Hair follicle dermal papilla cell (primary cell): ENCODE measurements around the gene ITGA5. TPM values are rescaled to one million over a fixed set of nuclear protein-coding genes. Genes with fewer than 3 reads are reported as not detected.

Experiments
- total RNA-seq: library from RNA; depleted of rRNA; stranded (reverse); fragments of >200 nt; gene quantifications from 2 replicates; pipeline ENCODE4 v1.2.3, GENCODE V29; 2012

The ITGA5 gene
- 326 and 330 TPM in 2 replicates for total RNA-seq

GRCh38 chr12:54419088-54419887, at the start of gene ITGA5:
Gene ITGA5 (minus strand): TSS chr12:54419266. CDS start chr12:54419198, 68 bp downstream.

GRCh38 chr12:54384591-54385041, 34.5 kb downstream of the ITGA5 start, which contains the start of gene ZNF385A:
Gene ZNF385A (minus strand): TSS chr12:54384733. CDS start chr12:54384514, 219 bp downstream.

GRCh38 chr12:54364413-54364812, 54.7 kb downstream of the ITGA5 start, which contains the start of gene GPR84:
Gene GPR84 (minus strand): TSS chr12:54364486. CDS start chr12:54363851, 635 bp downstream.

Other genes with a start within 250 kb of the ITGA5 start
- 19.6 and 25.0 TPM in 2 replicates for gene SMUG1, start 230.3 kb downstream of the ITGA5 start, total RNA-seq
- 45.5 and 57.4 TPM in 2 replicates for gene CBX5, start 139.1 kb downstream of the ITGA5 start, total RNA-seq
- 264 and 434 TPM in 2 replicates for gene HNRNPA1, start 138.5 kb downstream of the ITGA5 start, total RNA-seq
- gene NFE2, start 118.3 kb downstream of the ITGA5 start, total RNA-seq = 0.61 and 0.65 TPM in 2 replicates
- gene COPZ1, start 94.1 kb downstream of the ITGA5 start, total RNA-seq = 111 and 119 TPM in 2 replicates
- 0.12 and 0.16 TPM in 2 replicates for gene GPR84, start 54.8 kb downstream of the ITGA5 start, total RNA-seq
- gene ZNF385A, start 34.5 kb downstream of the ITGA5 start, total RNA-seq = 1.3 and 3.4 TPM in 2 replicates
- not detected in 2 replicates for gene GTSF1, start 54.3 kb upstream of the ITGA5 start, total RNA-seq
- gene NCKAP1L, start 78.5 kb upstream of the ITGA5 start, total RNA-seq = not detected in 2 replicates
- gene PDE1B, start 130.3 kb upstream of the ITGA5 start, total RNA-seq = under 0.01 TPM in 1 of 2 replicates, not detected in the other
- gene PPP1R1A, start 169.4 kb upstream of the ITGA5 start, total RNA-seq = not detected in 2 replicates
- not detected in 2 replicates for gene LACRT, start 215.6 kb upstream of the ITGA5 start, total RNA-seq
- not detected in 2 replicates for gene DCD, start 229.1 kb upstream of the ITGA5 start, total RNA-seq